KBM-7 (cell line): Measurements from ENCODE around the gene ZNF865.
A peak's percentile ranks its signal among the peaks of the same experiment; 100 is the strongest.

Source experiments
- DNase-seq: peaks from one replicate; pipeline ENCODE4 v3.0.0-alpha.2; 2015
- in situ Hi-C: fragments of 300-500 bp; cut with MboI; formaldehyde crosslinking; loops from 2 replicates; pipeline ENCODE4 v1.14.3; 2020; ENCODE audit warnings: low sequenced_read_pairs, low pct_unique_long_range_greater_than_20kb, mixed read lengths

ZNF865 gene

GRCh38 chr19:55641426-55642152, 36.1 kb downstream of the ZNF865 start:
- DNase-seq = no peak
- in situ Hi-C loops = no loop called here

- no peak for DNase-seq
- in situ Hi-C loops = no loop called here
Observed at GRCh38 chr19:55642153-55643002, 36.9 kb downstream of the ZNF865 start.

GRCh38 chr19:55643003-55643886, 37.8 kb downstream of the ZNF865 start, which contains the start of gene ZNF581:
ZNF581 (plus strand) TSS chr19:55643649; CDS start chr19:55644572, 923 bp downstream.
- DNase-seq = peak; percentile 89
- in situ Hi-C loops = no loop called here

- DNase-seq = no peak
- in situ Hi-C loops = no loop called here
Observed at GRCh38 chr19:55643887-55644176, 38.4 kb downstream of the ZNF865 start.

GRCh38 chr19:55644191-55644833, 38.9 kb downstream of the ZNF865 start:
- no peak for DNase-seq
- in situ Hi-C loops = no loop called here

GRCh38 chr19:55644842-55645511, 39.5 kb downstream of the ZNF865 start:
- no peak for DNase-seq
- in situ Hi-C loops = no loop called here

GRCh38 chr19:55645512-55645881, 40.0 kb downstream of the ZNF865 start:
- DNase-seq = no peak
- in situ Hi-C loops = no loop called here

- in situ Hi-C loops = no loop called here
- DNase-seq = no peak
Observed at GRCh38 chr19:55646889-55647731, 41.7 kb downstream of the ZNF865 start.

- DNase-seq = peak; percentile 80
- in situ Hi-C loops = no loop called here
Observed at GRCh38 chr19:55647732-55648584, 42.5 kb downstream of the ZNF865 start, which contains the start of gene CCDC106. CCDC106 (plus strand) TSS chr19:55648212; CDS start chr19:55649047, 835 bp downstream.

- in situ Hi-C loops = no loop called here
- no peak for DNase-seq
Observed at GRCh38 chr19:55648585-55649267, 43.3 kb downstream of the ZNF865 start.

- in situ Hi-C loops = no loop called here
Observed at GRCh38 chr19:55649268-55650125, 44.0 kb downstream of the ZNF865 start.

GRCh38 chr19:55650126-55650557, 44.7 kb downstream of the ZNF865 start:
- in situ Hi-C loops = no loop called here
- DNase-seq = no peak

More at GRCh38 chr19:55649268-55650125, 44.0 kb downstream of the ZNF865 start:
- no peak for DNase-seq

- in situ Hi-C loops = no loop called here
- DNase-seq = no peak
Observed at GRCh38 chr19:55650602-55651230, 45.3 kb downstream of the ZNF865 start.

GRCh38 chr19:55651236-55651635, 45.8 kb downstream of the ZNF865 start:
- no peak for DNase-seq
- in situ Hi-C loops = no loop called here
